Measurements from ENCODE around the gene STRADA. TPM values are rescaled to one million over a fixed set of nuclear protein-coding genes. Genes with fewer than 3 reads are reported as not detected.

STRADA gene, protein sequence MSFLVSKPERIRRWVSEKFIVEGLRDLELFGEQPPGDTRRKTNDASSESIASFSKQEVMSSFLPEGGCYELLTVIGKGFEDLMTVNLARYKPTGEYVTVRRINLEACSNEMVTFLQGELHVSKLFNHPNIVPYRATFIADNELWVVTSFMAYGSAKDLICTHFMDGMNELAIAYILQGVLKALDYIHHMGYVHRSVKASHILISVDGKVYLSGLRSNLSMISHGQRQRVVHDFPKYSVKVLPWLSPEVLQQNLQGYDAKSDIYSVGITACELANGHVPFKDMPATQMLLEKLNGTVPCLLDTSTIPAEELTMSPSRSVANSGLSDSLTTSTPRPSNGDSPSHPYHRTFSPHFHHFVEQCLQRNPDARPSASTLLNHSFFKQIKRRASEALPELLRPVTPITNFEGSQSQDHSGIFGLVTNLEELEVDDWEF
- total RNA-seq (2022; extraction: Qiagen RNA extraction; ENCODE audit: low read depth): 25.8 to 28.1 TPM (median 25.9 TPM) in 5 replicates

DNA sequence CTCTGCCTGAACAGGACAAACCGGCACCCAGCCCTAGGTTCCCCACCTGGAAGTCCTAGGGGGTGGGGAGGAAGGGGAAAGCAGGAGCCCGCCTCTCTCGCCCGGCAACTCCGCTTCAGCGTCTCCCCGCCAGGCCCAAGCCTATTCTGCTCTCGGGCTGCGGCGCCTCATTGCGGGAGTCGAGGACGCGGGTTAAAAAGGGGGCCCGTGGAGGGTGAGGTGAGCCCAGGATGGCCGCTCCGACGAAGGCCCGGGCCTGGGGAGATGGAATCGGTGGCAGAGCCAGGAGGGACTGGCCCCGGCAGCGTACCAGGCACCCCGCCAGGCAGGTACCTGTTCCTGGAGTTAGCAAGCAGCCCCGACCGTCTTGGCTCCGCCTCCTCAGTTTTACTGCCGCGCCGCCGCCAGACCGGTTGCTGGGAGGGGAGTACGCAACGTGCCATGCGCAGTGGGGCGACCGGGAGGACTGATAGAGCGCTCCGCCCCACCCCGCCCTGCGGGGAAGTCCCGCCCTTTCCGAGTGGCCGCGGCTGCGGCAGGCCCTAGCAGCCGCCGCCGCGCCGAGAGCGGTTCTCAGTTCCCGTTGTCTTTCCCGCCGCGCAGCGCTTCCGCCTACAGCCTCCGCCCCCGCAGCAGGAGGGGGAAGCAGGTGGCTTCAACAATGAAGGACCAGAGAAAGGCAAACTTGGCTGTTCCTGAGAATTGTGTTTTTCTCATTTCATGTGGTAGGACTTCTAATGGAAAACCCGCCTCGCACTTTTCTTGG lies at the start of gene STRADA:
TSS of gene STRADA (minus strand) at position 392 of the 766 bp plus-strand sequence. CDS start 13,430 bp downstream, outside the sequence.

DNA sequence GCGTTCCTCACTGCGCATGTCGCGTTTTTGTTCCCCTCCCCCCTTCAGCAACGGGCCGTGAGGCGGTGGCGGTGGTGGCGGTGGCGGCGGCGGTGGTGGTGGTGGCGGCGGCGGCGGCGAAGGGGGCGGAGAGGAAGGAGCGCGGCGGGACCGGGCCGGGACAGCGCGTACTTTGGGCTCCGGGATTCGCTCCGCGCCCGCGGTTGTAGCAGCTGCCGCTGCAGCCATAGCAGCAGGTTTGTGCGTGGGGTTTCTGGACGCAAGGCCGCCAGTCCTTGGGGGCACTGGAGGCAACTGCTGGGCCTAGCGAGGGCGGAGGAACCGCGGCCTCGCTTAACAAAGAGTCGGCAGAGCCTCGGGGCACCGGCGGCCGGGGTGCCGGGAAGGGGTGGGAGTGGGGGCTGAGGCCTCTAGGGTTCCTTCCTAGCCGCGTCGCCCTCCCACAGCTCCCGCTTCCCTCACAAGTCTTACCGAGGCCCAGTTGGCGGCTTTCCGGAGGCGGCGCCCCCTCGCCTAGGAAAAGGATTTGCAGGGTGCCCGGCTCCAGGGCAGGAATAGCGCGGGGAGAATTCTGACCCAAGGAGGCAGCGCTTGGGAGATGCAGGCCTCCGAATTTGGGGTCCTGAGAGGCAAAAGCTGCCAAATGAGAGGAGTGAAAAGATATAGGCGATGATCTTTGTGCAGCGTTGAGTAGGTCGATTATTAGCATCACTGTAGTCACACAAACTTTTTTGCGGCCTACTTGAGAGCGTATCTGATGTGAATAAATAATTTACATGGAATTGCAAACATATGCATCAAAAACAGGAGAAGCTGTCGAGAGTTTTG lies 32.8 kb upstream of the STRADA start, which contains the start of gene DDX42:
TSS of gene DDX42 (plus strand) at position 30 of the 828 bp plus-strand sequence. CDS start 12,880 bp downstream, outside the sequence.

DNA sequence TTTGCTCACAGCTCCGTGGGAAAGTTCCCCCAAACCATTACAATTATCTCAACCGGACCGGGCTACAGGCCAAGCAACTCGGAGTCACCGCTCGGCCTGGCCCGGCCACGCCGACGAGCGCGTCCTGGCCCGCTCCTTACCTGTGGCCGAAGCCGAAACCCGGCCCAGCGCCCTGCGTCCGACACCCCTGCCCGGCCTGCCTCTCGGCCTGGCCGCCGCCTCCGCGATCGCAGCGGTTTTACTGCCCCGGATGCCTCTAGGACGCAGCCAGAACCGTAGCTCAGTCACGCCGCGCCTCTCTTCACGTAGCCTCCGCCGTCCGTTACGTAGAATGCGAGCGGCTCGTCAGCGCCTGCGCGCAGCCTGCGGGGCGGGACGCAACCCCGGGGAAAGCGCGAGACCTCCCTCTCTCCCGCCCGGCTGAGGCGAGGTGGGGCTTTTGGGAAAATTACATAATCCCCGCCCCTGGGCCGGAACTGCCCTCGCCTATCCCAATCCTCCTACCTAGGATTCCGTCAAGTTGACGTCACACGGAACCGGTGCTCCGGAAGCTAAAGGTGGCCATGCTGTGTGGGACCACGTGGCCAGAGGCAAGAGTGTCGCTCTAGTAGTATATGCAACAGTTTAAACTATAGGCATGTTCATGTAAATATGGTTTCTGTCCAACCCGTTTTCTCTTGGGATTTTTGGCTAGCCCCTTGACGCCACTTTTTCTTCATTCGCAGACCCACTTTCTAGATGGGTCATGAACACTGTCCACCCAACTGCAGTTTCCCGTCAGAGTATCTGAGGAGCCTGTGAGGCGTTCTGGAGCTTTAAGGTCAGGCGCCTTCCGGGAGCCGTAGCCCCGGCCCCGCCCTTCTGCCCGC lies 31.9 kb upstream of the STRADA start, which contains the start of gene CCDC47:
TSS of gene CCDC47 (minus strand) at position 326 of the 869 bp plus-strand sequence. CDS start 7,422 bp downstream, outside the sequence.

DNA sequence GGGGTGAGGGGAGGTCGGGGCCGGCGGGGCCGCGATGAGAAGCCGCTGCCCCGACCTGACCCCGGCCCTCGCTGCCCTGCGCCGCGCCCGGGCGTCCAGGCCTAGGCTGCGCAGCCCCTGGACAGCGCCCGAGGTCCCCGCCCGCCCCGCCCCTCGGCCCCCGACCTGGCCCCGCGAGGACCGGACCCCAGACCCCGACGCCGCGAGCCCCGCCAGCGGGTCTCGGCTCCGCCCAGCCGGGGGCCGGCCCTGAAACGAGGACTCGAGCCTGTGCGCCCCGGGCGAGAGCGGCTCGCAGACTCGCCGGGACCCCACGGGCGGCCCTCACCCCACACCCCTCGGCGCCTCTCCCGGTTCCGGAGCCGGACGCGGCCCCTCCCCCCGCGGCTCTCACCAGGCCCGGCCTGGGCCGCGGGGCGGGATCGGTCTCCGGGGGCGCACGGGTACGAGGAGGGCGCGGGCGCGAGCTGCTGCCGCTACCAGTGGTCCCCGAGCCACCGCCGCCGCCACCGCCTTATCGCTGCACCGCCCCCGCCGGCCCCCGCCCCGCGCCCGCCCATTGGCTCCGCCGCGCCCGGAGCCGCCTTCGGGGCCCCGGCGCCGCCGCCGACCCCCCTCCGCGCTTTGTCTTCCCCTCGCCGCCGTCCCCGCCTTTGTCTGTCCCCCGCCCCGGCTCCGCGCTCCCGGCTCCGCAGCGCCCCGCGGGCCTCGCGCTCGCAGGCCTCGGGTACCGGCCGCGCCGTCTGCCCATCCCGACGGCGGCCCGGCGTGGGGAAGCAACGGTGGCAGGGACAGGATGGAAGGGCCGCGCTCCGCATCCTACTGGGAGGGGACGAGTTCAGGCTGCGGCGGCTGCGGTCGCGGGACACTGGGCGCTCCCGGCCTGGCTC lies 41.7 kb downstream of the STRADA start, which contains the start of gene LIMD2:
TSS of gene LIMD2 (minus strand) at position 488 of the 890 bp plus-strand sequence. CDS start 827 bp downstream, outside the sequence.

Other genes with a start within 250 kb of the STRADA start
- gene KCNH6, start 218.4 kb downstream of the STRADA start, total RNA-seq (2022; extraction: Qiagen RNA extraction; ENCODE audit: low read depth): not detected in 5 replicates
- gene DCAF7, start 191.3 kb downstream of the STRADA start, total RNA-seq (2022; extraction: Qiagen RNA extraction; ENCODE audit: low read depth): 45.4 to 64.5 TPM (median 61.0 TPM) in 5 replicates
- gene TACO1, start 140.9 kb downstream of the STRADA start, total RNA-seq (2022; extraction: Qiagen RNA extraction; ENCODE audit: low read depth): 49.0 to 56.3 TPM (median 54.1 TPM) in 5 replicates
- gene MAP3K3, start 119.4 kb downstream of the STRADA start, total RNA-seq (2022; extraction: Qiagen RNA extraction; ENCODE audit: low read depth): 13.7 to 18.0 TPM (median 16.9 TPM) in 5 replicates
- 9.4 to 14.6 TPM (median 10.9 TPM) in 5 replicates for gene LIMD2, start 41.7 kb downstream of the STRADA start, total RNA-seq (2022; extraction: Qiagen RNA extraction; ENCODE audit: low read depth)
- 95.5 to 152 TPM (median 102 TPM) in 5 replicates for gene CCDC47, start 31.8 kb upstream of the STRADA start, total RNA-seq (2022; extraction: Qiagen RNA extraction; ENCODE audit: low read depth)
- 83.1 to 119 TPM (median 85.6 TPM) in 5 replicates for gene DDX42, start 32.4 kb upstream of the STRADA start, total RNA-seq (2022; extraction: Qiagen RNA extraction; ENCODE audit: low read depth)
- 215 to 246 TPM (median 223 TPM) in 5 replicates for gene PSMC5, start 85.6 kb upstream of the STRADA start, total RNA-seq (2022; extraction: Qiagen RNA extraction; ENCODE audit: low read depth)
- gene FTSJ3, start 85.9 kb upstream of the STRADA start, total RNA-seq (2022; extraction: Qiagen RNA extraction; ENCODE audit: low read depth): 59.7 to 74.3 TPM (median 61.0 TPM) in 5 replicates
- 53.0 to 66.3 TPM (median 61.3 TPM) in 5 replicates for gene SMARCD2, start 100.9 kb upstream of the STRADA start, total RNA-seq (2022; extraction: Qiagen RNA extraction; ENCODE audit: low read depth)
- gene CSH2, start 131.9 kb upstream of the STRADA start, total RNA-seq (2022; extraction: Qiagen RNA extraction; ENCODE audit: low read depth): not detected in 5 replicates
- gene GH2, start 140.1 kb upstream of the STRADA start, total RNA-seq (2022; extraction: Qiagen RNA extraction; ENCODE audit: low read depth): not detected in 5 replicates
- gene CSH1, start 154.8 kb upstream of the STRADA start, total RNA-seq (2022; extraction: Qiagen RNA extraction; ENCODE audit: low read depth): not detected in 5 replicates
- not detected in 5 replicates for gene CSHL1, start 169.5 kb upstream of the STRADA start, total RNA-seq (2022; extraction: Qiagen RNA extraction; ENCODE audit: low read depth)
- gene GH1, start 177.0 kb upstream of the STRADA start, total RNA-seq (2022; extraction: Qiagen RNA extraction; ENCODE audit: low read depth): not detected in 5 replicates
- not detected in 5 replicates for gene CD79B, start 190.5 kb upstream of the STRADA start, total RNA-seq (2022; extraction: Qiagen RNA extraction; ENCODE audit: low read depth)
- gene SCN4A, start 231.1 kb upstream of the STRADA start, total RNA-seq (2022; extraction: Qiagen RNA extraction; ENCODE audit: low read depth): 0.03 to 0.10 TPM (median 0.07 TPM) in 5 replicates